ENCODE data around the gene CSRP1. TPM values are rescaled to one million over a fixed set of nuclear protein-coding genes. Genes with fewer than 3 reads are reported as not detected.

The CSRP1 gene
- total RNA-seq, 1 donor from 2014 or later: 6.2 TPM

- no peak for DNase-seq
- Mint-ChIP-seq H3K4me3 (ENCODE audit: unreplicated experiment) (no peak overlapping the region), H3K27me3 (ENCODE audit: unreplicated experiment) (peaks cover 2% of the 10 kb centered on the region), H3K36me3 (ENCODE audit: unreplicated experiment) (peaks cover 5% of the 10 kb centered on the region), H3K27ac (ENCODE audit: unreplicated experiment) (no peak overlapping the region), H3K9me3 (ENCODE audit: unreplicated experiment) (peaks cover 2% of the 10 kb centered on the region), H3K4me1 (ENCODE audit: low read depth, unreplicated experiment) (peaks cover 4% of the 10 kb centered on the region)
- TF ChIP-seq CTCF (IDR thresholded peaks at IDR 0.05; ENCODE audit: partially characterized antibody, unreplicated experiment): no peak
Observed at GRCh38 chr1:201461645-201462441, 45.1 kb downstream of the CSRP1 start.

DNA sequence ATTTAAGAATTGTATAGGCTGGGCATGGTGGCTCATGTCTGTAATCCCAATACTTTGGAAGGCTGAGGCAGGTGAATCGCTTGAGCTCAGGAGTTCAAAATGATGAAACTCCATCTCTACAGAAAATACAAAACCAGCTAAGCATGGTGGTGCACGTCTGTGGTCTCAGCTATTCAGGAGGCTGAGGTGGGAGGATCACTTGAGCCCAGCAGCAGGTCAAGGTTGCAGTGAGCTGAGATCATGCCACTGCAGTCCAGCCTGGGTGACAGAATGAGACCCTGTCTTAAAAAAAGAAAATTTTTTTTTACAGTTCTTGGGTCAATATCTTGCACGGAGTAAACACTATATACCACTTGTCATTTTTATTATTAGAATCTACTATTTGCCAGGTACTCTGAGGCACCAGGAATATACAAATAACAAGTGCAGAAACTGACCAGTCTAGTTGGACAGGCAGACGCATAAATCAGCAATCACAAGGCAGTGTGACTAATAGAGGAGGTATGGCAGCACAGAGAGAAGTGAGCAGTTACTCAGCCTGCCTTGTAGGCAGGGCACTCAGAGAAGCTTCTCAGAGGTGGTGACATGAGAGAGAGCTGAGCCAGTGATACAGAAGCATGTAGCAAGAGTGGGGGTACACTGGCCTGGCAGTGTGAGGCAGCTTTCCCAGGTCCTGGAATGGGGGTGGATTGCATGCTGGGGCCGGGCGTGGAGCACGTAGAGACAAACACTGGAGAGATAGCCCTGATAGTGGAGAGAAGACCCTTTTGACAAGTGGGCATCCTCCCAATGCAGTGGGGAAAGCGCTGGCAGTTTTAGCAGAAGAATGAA lies 45.9 kb downstream of the CSRP1 start:
- H3K4me3 Mint-ChIP-seq (ENCODE audit: unreplicated experiment): no peak overlapping the region
- no peak for DNase-seq
- H3K9me3 Mint-ChIP-seq (ENCODE audit: unreplicated experiment): peaks cover 2% of the 10 kb centered on the region
- H3K36me3 Mint-ChIP-seq (ENCODE audit: unreplicated experiment): peaks cover 5% of the 10 kb centered on the region
- peaks cover 2% of the 10 kb centered on the region for H3K27me3 Mint-ChIP-seq (ENCODE audit: unreplicated experiment)
- H3K4me1 Mint-ChIP-seq (ENCODE audit: low read depth, unreplicated experiment): peaks cover 4% of the 10 kb centered on the region
- no peak for TF ChIP-seq CTCF (IDR thresholded peaks at IDR 0.05; ENCODE audit: partially characterized antibody, unreplicated experiment)
- no peak overlapping the region for H3K27ac Mint-ChIP-seq (ENCODE audit: unreplicated experiment)

- TF ChIP-seq CTCF (IDR thresholded peaks at IDR 0.05; ENCODE audit: partially characterized antibody, unreplicated experiment): no peak
- H3K27ac Mint-ChIP-seq (ENCODE audit: unreplicated experiment): no peak overlapping the region
- peaks cover 2% of the 10 kb centered on the region for H3K9me3 Mint-ChIP-seq (ENCODE audit: unreplicated experiment)
- no peaks in the 10 kb centered on the region for H3K27me3 Mint-ChIP-seq (ENCODE audit: unreplicated experiment)
- peaks cover 5% of the 10 kb centered on the region for H3K36me3 Mint-ChIP-seq (ENCODE audit: unreplicated experiment)
- no peak for DNase-seq
- no peak overlapping the region for H3K4me3 Mint-ChIP-seq (ENCODE audit: unreplicated experiment)
- H3K4me1 Mint-ChIP-seq (ENCODE audit: low read depth, unreplicated experiment): peaks cover 4% of the 10 kb centered on the region
Observed at GRCh38 chr1:201459775-201460174, 47.1 kb downstream of the CSRP1 start.

DNA sequence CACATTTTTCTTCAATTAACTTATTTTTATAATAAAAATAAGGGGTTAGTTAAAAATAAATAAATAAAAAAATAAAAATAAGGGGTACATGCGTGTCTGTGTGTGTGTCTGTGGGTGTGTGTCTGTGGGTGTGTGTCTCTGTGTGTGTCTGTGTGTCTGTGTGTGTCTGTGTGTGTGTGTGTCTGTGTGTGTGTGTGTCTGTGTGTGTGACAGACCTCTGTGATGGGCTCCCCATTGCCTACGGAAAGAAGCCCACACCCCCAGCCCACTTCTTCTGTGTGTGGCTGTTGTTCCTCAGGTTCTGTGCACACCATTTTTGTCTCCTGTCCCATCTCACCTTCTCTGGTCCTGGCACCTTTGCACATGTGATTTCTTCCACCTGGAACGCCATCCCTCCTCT lies 47.9 kb downstream of the CSRP1 start:
- no peak overlapping the region for H3K4me3 Mint-ChIP-seq (ENCODE audit: unreplicated experiment)
- H3K36me3 Mint-ChIP-seq (ENCODE audit: unreplicated experiment): peaks cover under 1% of the 10 kb centered on the region
- no peak for DNase-seq
- no peaks in the 10 kb centered on the region for H3K27me3 Mint-ChIP-seq (ENCODE audit: unreplicated experiment)
- no peak overlapping the region for H3K27ac Mint-ChIP-seq (ENCODE audit: unreplicated experiment)
- peaks cover 8% of the 10 kb centered on the region for H3K4me1 Mint-ChIP-seq (ENCODE audit: low read depth, unreplicated experiment)
- peaks cover 2% of the 10 kb centered on the region for H3K9me3 Mint-ChIP-seq (ENCODE audit: unreplicated experiment)
- TF ChIP-seq CTCF (IDR thresholded peaks at IDR 0.05; ENCODE audit: partially characterized antibody, unreplicated experiment): no peak

All from glutamatergic neuron (in vitro differentiated cells).